ENCODE measurements around the gene PDPN.

The PDPN gene

GRCh38 chr1:13593511-13594131 is 10.0 kb downstream of the PDPN start:
- Histone ChIP-seq H3K36me3 (ENCODE audit: control insufficient read depth in 2 of 2, insufficient read depth in 1 of 2, low read length in 2 of 2) (peaks cover 0 to 20% of the 10 kb centered on the region in 2 experiments; a peak in 1 of 3 replicates), H3K4me1 (ENCODE audit: control insufficient read depth, insufficient read depth, low read length) (no peaks in the 10 kb centered on the region), H3K9me3 (ENCODE audit: control insufficient read depth, insufficient read depth, low read depth, low read length) (no peaks in the 10 kb centered on the region), H3K4me3 (ENCODE audit: low read depth, low read length) (no peak overlapping the region), H3K27ac (ENCODE audit: extremely low read depth, low read depth, low read length) (no peak overlapping the region)
- POLR2A ChIA-PET, result interaction anchor here (0.9 kb wide), 1 partner anchor 10 kb away, joined by 3 read pairs; the partner anchor contains the start of gene PDPN
- TF ChIP-seq ZNF785 (tag by site-specific recombination; IDR thresholded peaks at IDR 0.05), result no peak
- CTCF ChIA-PET, result no interaction called here

DNA sequence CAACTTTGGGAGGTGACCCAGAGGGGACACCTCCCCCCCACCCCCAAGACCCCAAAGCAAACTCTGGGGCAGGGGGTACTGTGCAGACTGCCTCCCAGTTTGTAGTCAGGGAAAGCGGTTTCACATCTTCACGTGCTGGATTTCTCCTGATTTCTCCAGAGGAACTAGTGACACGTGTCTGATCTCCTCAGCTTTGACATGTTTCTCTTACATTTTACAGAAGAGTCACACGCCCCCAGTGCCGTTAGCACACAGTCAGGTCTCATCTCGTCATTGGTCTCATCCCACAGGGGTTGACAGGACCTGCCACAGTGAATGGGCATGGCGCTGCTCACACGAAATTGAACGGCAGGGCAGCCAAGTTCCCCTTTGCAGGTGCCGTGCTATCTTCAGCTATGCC is 11.8 kb downstream of the PDPN start:
- no peak overlapping the region for H3K4me3 ChIP-seq (ENCODE audit: low read depth, low read length)
- TF ChIP-seq ZNF555 (tag by site-specific recombination; conservative IDR thresholded peaks at IDR 0.05), result no peak
- TF ChIP-seq ZNF280C (tag by site-specific recombination; IDR thresholded peaks at IDR 0.05), result no peak
- TF ChIP-seq ZNF518A (tag by site-specific recombination; conservative IDR thresholded peaks at IDR 0.05; ENCODE audit: low read depth), result no peak
- TF ChIP-seq PRDM4 (tag by site-specific recombination; IDR thresholded peaks at IDR 0.05), result no peak
- no peak for TF ChIP-seq ZNF513 (tag by site-specific recombination; IDR thresholded peaks at IDR 0.05)
- TF ChIP-seq ZSCAN16 (tag by site-specific recombination; IDR thresholded peaks at IDR 0.05), result no peak
- no peak for TF ChIP-seq ZNF140 (tag by site-specific recombination; IDR thresholded peaks at IDR 0.05)
- TF ChIP-seq ZNF362 (tag by site-specific recombination; IDR thresholded peaks at IDR 0.05), result no peak
- TF ChIP-seq ZFP41 (tag by site-specific recombination; IDR thresholded peaks at IDR 0.05; ENCODE audit: borderline replicate concordance), result no peak
- TF ChIP-seq YY2 (tag by site-specific recombination; IDR thresholded peaks at IDR 0.05), result no peak
- no peak for TF ChIP-seq ZNF391 (tag by site-specific recombination; IDR thresholded peaks at IDR 0.05; ENCODE audit: borderline replicate concordance, low read depth)
- TF ChIP-seq ZNF558 (tag by site-specific recombination; IDR thresholded peaks at IDR 0.05), result no peak
- no peak for TF ChIP-seq ZNF169 (tag by site-specific recombination; IDR thresholded peaks at IDR 0.05)
- POLR2A ChIA-PET, result no interaction called here
- H3K27ac ChIP-seq (ENCODE audit: extremely low read depth, low read depth, low read length), result no peak overlapping the region
- peaks cover 0 to 16% of the 10 kb centered on the region in 2 experiments; a peak in 1 of 3 replicates for H3K36me3 ChIP-seq (ENCODE audit: control insufficient read depth in 2 of 2, insufficient read depth in 1 of 2, low read length in 2 of 2)
- CTCF ChIA-PET, result no interaction called here
- H3K9me3 ChIP-seq (ENCODE audit: control insufficient read depth, insufficient read depth, low read depth, low read length), result no peaks in the 10 kb centered on the region
- no peaks in the 10 kb centered on the region; the same call in 1 of the 2 replicates for H3K4me1 ChIP-seq (ENCODE audit: control insufficient read depth, insufficient read depth, low read length)

Measured in HEK293 (cell line).